Sigmoid colon (tissue), 7 donors: ENCODE results near the gene OTOP3. TPM values are rescaled to one million over a fixed set of nuclear protein-coding genes. Genes with fewer than 3 reads are reported as not detected.
"Not testable (repeated sequence)": the region's sequence is repeated elsewhere in the genome, so short reads cannot be mapped to it uniquely, and the experiment has no call there.

Source experiments
- DNase-seq: peaks from one replicate; pipeline ENCODE4 v3.0.0-alpha.2; 2019
- H3K27ac ChIP-seq, 4 donors: fragments of 200-600 bp; sonication (generic); one replicate each; pipeline ENCODE4 v1.5.1; 2016 to 2019; ENCODE audit warnings: mild to moderate bottlenecking in 1 of 4
- H3K27me3 ChIP-seq, 3 donors: fragments of 200-600 bp; sonication (generic); one replicate each; pipeline ENCODE4 v1.5.1; 2019; ENCODE audit warnings: mild to moderate bottlenecking in 1 of 3
- H3K36me3 ChIP-seq, 4 donors: fragments of 200-600 bp; sonication (generic); one replicate each; pipeline ENCODE4 v1.5.1; 2016 to 2019
- H3K4me1 ChIP-seq, 4 donors: fragments of 200-600 bp; sonication (generic); one replicate each; pipeline ENCODE4 v1.5.1; 2017 to 2019
- H3K4me3 ChIP-seq, 4 donors: fragments of 200-600 bp; sonication (generic); one replicate each; pipeline ENCODE4 v1.5.1; 2017 to 2019; ENCODE audit warnings: mild to moderate bottlenecking in 2 of 4, moderate library complexity in 1 of 4
- H3K9me3 ChIP-seq, 4 donors: fragments of 200-600 bp in 3 of 4; sonication (generic) in 3 of 4; one replicate each; pipeline versions ENCODE4 v1.5.1 to v1.6.1; 2013 to 2019
- CTCF ChIP-seq, 4 experiments: fragments of 450-650 bp in 3 of 4; fragments of 200-600 bp in 1 of 4; IDR thresholded peaks; one replicate each; pipeline ENCODE4 v1.5.1; 2016 to 2019; ENCODE audit warnings: antibody characterized with exemption in 4 of 4, mild to moderate bottlenecking in 3 of 4, moderate library complexity in 2 of 4
- EP300 ChIP-seq, 4 donors: sonication (generic); formaldehyde crosslinking; IDR thresholded peaks; one replicate each; pipeline ENCODE4 v1.6.1; 2017; ENCODE audit warnings: antibody characterized with exemption in 4 of 4
- POLR2A ChIP-seq, 2 donors: fragments of 450-650 bp; IDR thresholded peaks; one replicate each; pipeline ENCODE4 v1.6.1; 2016; ENCODE audit warnings: antibody characterized with exemption in 2 of 2, mild to moderate bottlenecking in 2 of 2, moderate library complexity in 2 of 2
- POLR2AphosphoS5 ChIP-seq, 4 donors: sonication (generic); formaldehyde crosslinking; IDR thresholded peaks; one replicate each; pipeline ENCODE4 v1.6.1; 2017; ENCODE audit warnings: antibody characterized with exemption in 4 of 4
- WGBS, 2 donors: extraction: QIAGEN DNeasy Blood & Tissue Kit; methylation state at CpG; one replicate each; pipeline ENCODE4 v1.1.7; 2013; 5-methylcytosine and 5-hydroxymethylcytosine counted together
- intact Hi-C: fragments of 100-400 bp; cut with DNase I; formaldehyde crosslinking; loops from one replicate; pipeline ENCODE4 v1.15.1; 2023
- polyA plus RNA-seq, 3 donors: library from polyadenylated mRNA; stranded (reverse); fragments of 200-250 nt; gene quantifications; one replicate each; pipeline ENCODE4 v1.2.3, GENCODE V29; 2013
- total RNA-seq, 4 donors: library from RNA; depleted of rRNA; stranded (reverse); fragments of >200 nt; gene quantifications; one replicate each; pipeline ENCODE4 v1.1.0, GENCODE V29; 2016
- donor health status: healthy with polysubstance abuse.
- donor health status: Bipolar disorder and iron deficiency.
- donor health status: healthy.

The OTOP3 gene
- total and polyA plus RNA-seq, 7 donors, result 0.28 to 1.8 (median 0.60) TPM; not detected in 4

- H3K27me3 ChIP-seq, result peaks cover 0 to 6% (median 0%) of the 10 kb centered on the region in 3 donors
- H3K4me1 ChIP-seq, result peaks cover 0 to 19% (median 13%) of the 10 kb centered on the region in 4 donors
- no peaks in the 10 kb centered on the region for H3K36me3 ChIP-seq
- no peak overlapping the region for H3K4me3 ChIP-seq
- H3K9me3 ChIP-seq, result no peaks in the 10 kb centered on the region
- no peak for TF ChIP-seq POLR2AphosphoS5 (IDR thresholded peaks at IDR 0.05)
- TF ChIP-seq EP300 (IDR thresholded peaks at IDR 0.05), result no peak
- TF ChIP-seq CTCF (IDR thresholded peaks at IDR 0.05), result no peak
- TF ChIP-seq POLR2A (IDR thresholded peaks at IDR 0.05), result no peak
- 73 to 84% methylated on average over 3 of the region's 3 CpGs for WGBS, 2 donors
- H3K27ac ChIP-seq, result no peak overlapping the region
- intact Hi-C loops, result no loop called here
- DNase-seq, result no peak
These were observed 42.5 kb downstream of the OTOP3 start for GRCh38 chr17:74978240-74978639.

- whole genome bisulfite sequencing, 2 donors, result 86 to 87% methylated on average over 17 of the region's 17 CpGs
- intact Hi-C loops, result no loop called here
These were observed 43.9 kb downstream of the OTOP3 start for GRCh38 chr17:74979408-74980146.

GRCh38 chr17:74981318-74981978, 45.8 kb downstream of the OTOP3 start:
- TF ChIP-seq POLR2AphosphoS5 (IDR thresholded peaks at IDR 0.05), result no peak
- no peak for TF ChIP-seq CTCF (IDR thresholded peaks at IDR 0.05)
- no peak for TF ChIP-seq EP300 (IDR thresholded peaks at IDR 0.05)
- no peak for DNase-seq
- H3K36me3 ChIP-seq, result no peaks in the 10 kb centered on the region
- 53 to 65% methylated on average over 16 of the region's 16 CpGs for WGBS, 2 donors
- H3K4me1 ChIP-seq, result peaks cover 0 to 19% (median 13%) of the 10 kb centered on the region in 4 donors
- H3K4me3 ChIP-seq, result peak overlapping the region; percentile 62 to 78 (median 64)
- H3K9me3 ChIP-seq, result no peaks in the 10 kb centered on the region
- peak overlapping the region; percentile 88 to 91 (median 88) for H3K27ac ChIP-seq
- H3K27me3 ChIP-seq, result no peaks in the 10 kb centered on the region
- intact Hi-C loops, result no loop called here

More at GRCh38 chr17:74979408-74980146, 43.9 kb downstream of the OTOP3 start:
- DNase-seq, result no peak
- H3K36me3 ChIP-seq, result no peaks in the 10 kb centered on the region
- TF ChIP-seq POLR2A (IDR thresholded peaks at IDR 0.05) (no peak), POLR2AphosphoS5 (IDR thresholded peaks at IDR 0.05) (no peak), EP300 (IDR thresholded peaks at IDR 0.05) (no peak), CTCF (IDR thresholded peaks at IDR 0.05) (no peak)
- H3K27ac ChIP-seq, result no peak overlapping the region
- H3K4me3 ChIP-seq, result no peak overlapping the region
- no peaks in the 10 kb centered on the region for H3K9me3 ChIP-seq
- H3K4me1 ChIP-seq, result peaks cover 0 to 19% (median 13%) of the 10 kb centered on the region in 4 donors
- no peaks in the 10 kb centered on the region for H3K27me3 ChIP-seq

GRCh38 chr17:74981979-74982662, 46.4 kb downstream of the OTOP3 start:
- TF ChIP-seq EP300 (IDR thresholded peaks at IDR 0.05) (no peak), POLR2AphosphoS5 (IDR thresholded peaks at IDR 0.05) (peak; percentile 55 to 78 (median 74)), CTCF (IDR thresholded peaks at IDR 0.05) (peak in 1 of 4 experiments; percentile 21), POLR2A (IDR thresholded peaks at IDR 0.05) (peak in 1 of 2 donors; percentile 44)
- Histone ChIP-seq H3K4me3 (peak overlapping the region; percentile 62 to 78 (median 64)), H3K27ac (peak overlapping the region; percentile 88 to 91 (median 88)), H3K27me3 (no peaks in the 10 kb centered on the region), H3K36me3 (no peaks in the 10 kb centered on the region), H3K4me1 (peaks cover 0 to 24% (median 18%) of the 10 kb centered on the region in 4 donors), H3K9me3 (no peaks in the 10 kb centered on the region)
- intact Hi-C loops, result no loop called here
- 0 to 1% methylated on average over 61 of the region's 61 CpGs for WGBS, 2 donors
- peak; percentile 85 for DNase-seq

GRCh38 chr17:74982663-74983313, 47.1 kb downstream of the OTOP3 start:
- DNase-seq, H3K27me3 ChIP-seq, H3K9me3 ChIP-seq, H3K36me3 ChIP-seq, intact Hi-C loops: not testable (repeated sequence)
- Histone ChIP-seq H3K4me1 (peaks cover 0 to 25% (median 19%) of the 10 kb centered on the region in 4 donors), H3K27ac (peak overlapping the region; percentile 88 to 91 (median 88)), H3K4me3 (peak overlapping the region; percentile 62 to 78 (median 64))
- 40 to 45% methylated on average over 14 of the region's 14 CpGs for WGBS, 2 donors
